ENCODE results near the gene NPSR1. TPM values are rescaled to one million over a fixed set of nuclear protein-coding genes. Genes with fewer than 3 reads are reported as not detected.
"Not testable (repeated sequence)": the region's sequence is repeated elsewhere in the genome, so short reads cannot be mapped to it uniquely, and the experiment has no call there.

NPSR1 gene
- total RNA-seq, 1 experiment from 2014 or later, result not detected

DNA sequence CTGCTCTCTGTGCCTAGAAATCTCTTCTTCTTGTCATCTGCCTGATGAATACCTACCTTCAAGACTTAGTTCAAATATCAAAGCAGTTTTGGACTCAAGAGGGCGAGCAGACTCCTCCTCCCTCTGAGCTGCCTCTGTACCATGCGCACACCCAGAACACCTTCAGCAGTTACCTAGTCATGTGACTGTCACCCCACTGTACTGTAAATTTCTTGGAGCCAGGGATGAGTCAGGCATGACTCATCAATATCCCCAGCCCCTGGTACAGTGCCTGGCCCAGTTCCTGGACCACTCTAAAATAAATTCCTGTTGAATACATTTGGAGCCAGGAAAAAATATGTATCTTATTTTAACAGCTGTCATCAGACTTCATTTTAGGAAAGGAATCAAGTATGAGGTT, 212.0 kb downstream of the NPSR1 start:
- H3K4me3 ChIP-seq (ENCODE audit: insufficient read depth, low read depth, low read length); DNase-seq; H3K36me3 ChIP-seq (replicated peaks; ENCODE audit: control insufficient read depth, insufficient read depth, low read length); H3K27me3 ChIP-seq (ENCODE audit: control insufficient read depth, insufficient read depth, low read length): not testable (repeated sequence)

DNA sequence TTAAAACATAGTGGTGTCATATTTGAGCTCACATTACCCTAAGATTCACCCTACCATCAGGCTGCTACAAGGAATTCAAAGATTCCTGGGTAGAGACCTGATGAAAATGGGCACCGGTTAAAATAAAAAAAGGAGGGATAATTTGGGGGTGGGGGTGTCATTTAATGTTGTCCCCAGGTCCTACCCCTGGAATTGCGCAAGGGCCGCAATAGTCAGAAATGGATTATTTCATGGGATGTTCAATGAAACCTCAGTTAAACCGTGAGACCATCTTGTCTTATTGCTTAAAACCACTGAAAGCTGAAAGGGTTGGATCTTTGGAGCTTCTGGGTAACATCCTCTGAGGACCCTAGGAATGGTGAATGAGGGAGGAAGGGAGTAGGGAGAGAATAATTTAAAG, 216.3 kb downstream of the NPSR1 start:
- H3K4me3 ChIP-seq (ENCODE audit: insufficient read depth, low read depth, low read length); DNase-seq; H3K36me3 ChIP-seq (replicated peaks; ENCODE audit: control insufficient read depth, insufficient read depth, low read length); H3K27me3 ChIP-seq (ENCODE audit: control insufficient read depth, insufficient read depth, low read length): not testable (repeated sequence)

DNA sequence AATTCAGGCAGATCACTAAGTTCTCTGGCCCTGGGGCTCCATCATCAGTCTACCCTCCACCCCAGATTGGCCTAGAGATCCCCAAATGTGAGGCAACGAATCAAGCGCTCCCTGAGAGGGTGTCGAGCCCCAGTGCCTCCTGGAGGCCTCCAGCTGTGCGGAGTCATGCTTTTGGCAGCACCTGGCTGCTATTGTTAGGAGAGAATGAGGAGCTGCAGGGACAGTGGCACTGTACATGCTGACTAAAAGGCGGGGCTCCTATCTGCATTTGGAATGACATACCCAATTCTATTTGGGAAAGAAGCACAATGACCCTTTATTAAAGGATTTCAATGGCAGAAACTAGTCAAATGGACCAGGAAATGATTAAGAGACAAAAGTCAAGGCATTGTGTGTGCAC, 217.5 kb downstream of the NPSR1 start:
- Histone ChIP-seq H3K36me3 (replicated peaks; ENCODE audit: control insufficient read depth, insufficient read depth, low read length) (no peaks in the 10 kb centered on the region), H3K4me3 (ENCODE audit: insufficient read depth, low read depth, low read length) (no peak overlapping the region), H3K27me3 (ENCODE audit: control insufficient read depth, insufficient read depth, low read length) (no peaks in the 10 kb centered on the region)
- no peak for DNase-seq

DNA sequence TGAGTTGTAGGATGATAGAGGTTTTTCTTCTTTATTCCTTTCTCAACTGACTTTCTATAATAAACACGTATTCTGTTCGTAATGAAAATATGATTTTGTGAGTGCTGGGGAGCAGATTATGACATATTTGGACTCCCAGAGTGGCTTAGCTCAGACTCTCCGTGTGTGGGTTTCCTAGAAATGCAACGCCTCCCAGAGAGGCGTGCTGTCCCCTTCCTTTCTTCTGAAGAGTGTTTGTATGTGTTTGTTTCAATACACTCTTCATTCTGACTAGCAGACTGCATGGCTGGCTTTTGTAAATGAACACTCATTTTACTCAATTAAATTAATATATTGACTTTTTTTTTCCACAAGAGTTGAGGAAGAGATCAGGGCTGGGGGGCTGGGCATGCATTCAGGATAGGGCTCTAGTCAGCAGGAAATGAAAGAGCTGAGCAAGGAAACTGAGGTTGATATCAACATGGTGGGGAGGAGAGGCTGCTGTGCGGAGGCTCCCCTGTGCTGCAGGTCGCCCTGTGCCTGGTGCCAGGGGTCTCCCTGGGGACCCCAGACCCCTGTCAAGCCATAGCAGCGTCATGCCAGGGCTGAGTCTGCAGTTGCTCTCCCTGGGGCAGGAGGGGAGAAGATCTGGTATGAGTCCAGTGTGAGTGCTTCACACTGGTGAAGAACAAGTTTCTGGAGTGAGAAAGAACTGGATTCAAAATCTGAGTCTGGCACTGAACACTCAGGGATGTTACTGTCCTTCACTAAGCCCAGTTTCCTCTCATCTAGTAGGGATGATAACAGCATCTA, 221.1 kb downstream of the NPSR1 start:
- H3K36me3 ChIP-seq (replicated peaks; ENCODE audit: control insufficient read depth, insufficient read depth, low read length); H3K4me3 ChIP-seq (ENCODE audit: insufficient read depth, low read depth, low read length); H3K27me3 ChIP-seq (ENCODE audit: control insufficient read depth, insufficient read depth, low read length); DNase-seq: not testable (repeated sequence)

DNA sequence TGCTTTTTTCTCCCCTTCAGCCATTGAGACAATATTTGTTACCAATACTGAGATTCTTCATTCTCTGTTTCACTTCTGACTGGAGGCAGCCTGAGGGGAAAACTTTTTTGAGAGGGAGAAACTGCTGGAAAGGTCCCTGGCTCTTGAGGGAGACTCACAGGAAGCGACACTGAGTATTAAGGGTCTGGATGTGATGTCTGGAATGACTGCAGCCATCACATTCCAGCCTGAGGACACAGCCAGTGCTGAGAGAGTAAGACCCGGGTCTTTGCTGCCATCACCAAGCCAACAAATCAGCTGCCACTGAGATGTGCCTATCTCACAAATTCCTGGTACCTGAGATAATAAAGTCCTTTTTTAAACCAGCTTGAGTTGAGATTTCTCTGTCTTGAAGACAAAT, 221.9 kb downstream of the NPSR1 start:
- H3K27me3 ChIP-seq (ENCODE audit: control insufficient read depth, insufficient read depth, low read length), result no peaks in the 10 kb centered on the region
- H3K36me3 ChIP-seq (replicated peaks; ENCODE audit: control insufficient read depth, insufficient read depth, low read length), result no peaks in the 10 kb centered on the region
- DNase-seq, result no peak
- no peak overlapping the region for H3K4me3 ChIP-seq (ENCODE audit: insufficient read depth, low read depth, low read length)

DNA sequence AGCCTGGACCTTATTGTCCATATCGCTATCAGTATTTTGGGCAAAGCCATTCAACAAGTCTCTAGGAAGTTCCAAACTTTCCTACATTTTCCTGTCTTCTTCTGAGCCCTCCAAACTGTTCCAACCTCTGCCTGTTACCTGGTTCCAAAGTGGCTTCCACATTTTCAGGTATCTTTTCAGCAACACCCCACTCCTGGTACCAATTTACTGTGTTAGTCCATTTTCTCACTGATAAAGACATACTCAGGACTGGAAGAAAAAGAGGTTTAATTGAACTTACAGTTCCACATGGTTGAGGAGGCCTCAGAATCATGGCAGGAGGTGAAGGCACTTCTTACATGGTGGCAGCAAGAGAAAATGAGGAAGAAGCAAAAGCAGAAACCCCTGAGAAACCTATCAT, 225.8 kb downstream of the NPSR1 start:
- H3K4me3 ChIP-seq (ENCODE audit: insufficient read depth, low read depth, low read length); H3K27me3 ChIP-seq (ENCODE audit: control insufficient read depth, insufficient read depth, low read length); DNase-seq; H3K36me3 ChIP-seq (replicated peaks; ENCODE audit: control insufficient read depth, insufficient read depth, low read length): not testable (repeated sequence)

DNA sequence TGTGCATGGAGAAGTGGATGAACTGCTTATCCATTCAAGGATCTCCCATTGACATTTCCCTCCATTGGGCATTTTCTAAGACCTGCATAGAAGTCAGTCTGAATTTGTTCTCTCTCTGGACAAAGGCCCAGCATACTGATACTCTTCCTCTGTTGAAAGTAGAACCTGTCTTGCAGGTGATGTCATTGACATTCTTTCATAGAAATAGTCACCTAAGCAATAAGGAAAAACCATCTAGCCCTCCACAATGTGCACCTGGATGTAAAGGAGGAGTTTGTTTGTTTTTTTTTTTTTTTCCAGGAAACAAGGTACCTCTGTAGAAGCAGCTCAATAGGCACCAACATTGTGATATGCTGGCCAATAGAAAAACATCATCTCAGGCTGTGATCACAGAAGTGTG, 228.8 kb downstream of the NPSR1 start:
- no peaks in the 10 kb centered on the region for H3K36me3 ChIP-seq (replicated peaks; ENCODE audit: control insufficient read depth, insufficient read depth, low read length)
- no peak for DNase-seq
- H3K27me3 ChIP-seq (ENCODE audit: control insufficient read depth, insufficient read depth, low read length), result no peaks in the 10 kb centered on the region
- no peak overlapping the region for H3K4me3 ChIP-seq (ENCODE audit: insufficient read depth, low read depth, low read length)

DNA sequence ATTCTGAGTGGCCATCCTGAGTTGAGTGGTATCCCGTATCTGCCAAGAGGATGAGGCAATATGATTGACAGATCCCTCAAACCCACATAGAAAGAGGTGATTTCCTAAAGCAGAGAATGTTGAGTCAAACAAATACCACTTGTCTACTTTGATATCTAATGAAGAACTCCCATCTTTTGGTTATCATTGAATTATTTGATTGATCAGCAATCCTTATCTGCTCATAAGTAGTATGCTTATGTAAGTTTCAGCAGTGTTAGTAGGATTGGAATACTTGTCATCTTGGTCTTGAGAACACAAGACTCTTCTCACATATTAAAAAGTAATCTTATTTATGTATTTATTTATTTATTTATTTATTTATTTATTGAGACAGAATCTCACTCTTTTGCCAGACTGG, 231.9 kb downstream of the NPSR1 start:
- Histone ChIP-seq H3K36me3 (replicated peaks; ENCODE audit: control insufficient read depth, insufficient read depth, low read length) (no peaks in the 10 kb centered on the region), H3K4me3 (ENCODE audit: insufficient read depth, low read depth, low read length) (no peak overlapping the region), H3K27me3 (ENCODE audit: control insufficient read depth, insufficient read depth, low read length) (no peaks in the 10 kb centered on the region)
- DNase-seq, result no peak

DNA sequence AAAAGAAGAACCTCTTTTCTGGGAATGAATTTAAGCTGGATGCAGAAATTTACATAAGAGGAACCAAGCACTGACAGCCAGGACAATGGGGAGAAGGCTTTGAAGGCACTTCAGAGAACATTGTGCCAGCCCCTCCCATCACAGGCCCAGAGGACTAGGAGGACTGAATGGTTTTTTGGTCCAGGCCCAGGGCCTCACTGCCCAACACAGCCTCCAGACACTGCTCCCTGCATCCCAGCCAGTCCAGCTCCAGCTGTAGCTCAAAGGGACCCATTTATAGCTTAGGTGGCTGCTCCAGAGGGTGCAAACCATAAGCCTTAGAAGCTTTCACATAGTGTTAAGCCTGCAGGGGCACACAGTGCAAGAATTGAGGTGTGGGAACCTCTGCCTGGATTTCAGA, 237.2 kb downstream of the NPSR1 start:
- Histone ChIP-seq H3K36me3 (replicated peaks; ENCODE audit: control insufficient read depth, insufficient read depth, low read length) (no peaks in the 10 kb centered on the region), H3K27me3 (ENCODE audit: control insufficient read depth, insufficient read depth, low read length) (no peaks in the 10 kb centered on the region), H3K4me3 (ENCODE audit: insufficient read depth, low read depth, low read length) (no peak overlapping the region)
- no peak for DNase-seq

All from H7 (cell line).